ENCODE results near the gene TMEM109.

TMEM109 gene

GRCh38 chr11:60937144-60937527, 23.2 kb downstream of the TMEM109 start:
- H3K23ac ChIP-seq (ENCODE audit: low read length), result no peak overlapping the region
- no peak for DNase-seq
- peaks cover 2% of the 10 kb centered on the region for H3K79me1 ChIP-seq (ENCODE audit: low read length)
- no peak overlapping the region for H3K4me3 ChIP-seq (ENCODE audit: low read depth, low read length)
- peaks cover 42 to 47% of the 10 kb centered on the region in 2 experiments for H3K36me3 ChIP-seq (ENCODE audit: control insufficient read depth in 1 of 2, insufficient read depth in 2 of 2, low read length in 2 of 2)
- no peak overlapping the region for H2AFZ ChIP-seq (ENCODE audit: insufficient read depth, low read length, poor library complexity)
- no peak overlapping the region for H3K4me2 ChIP-seq (ENCODE audit: low read length)
- peaks cover 9 to 13% of the 10 kb centered on the region in 2 experiments for H3K4me1 ChIP-seq (ENCODE audit: control insufficient read depth in 1 of 2, insufficient read depth in 2 of 2, low read length in 2 of 2)
- H2BK5ac ChIP-seq (ENCODE audit: low read depth, low read length, poor library complexity), result no peak overlapping the region
- H3K18ac ChIP-seq (ENCODE audit: low read length), result no peak overlapping the region
- no peak overlapping the region for H3K27ac ChIP-seq (ENCODE audit: low read depth, low read length)
- no peak overlapping the region for H3K4ac ChIP-seq (ENCODE audit: low read depth, low read length)
- H3K9me3 ChIP-seq (ENCODE audit: insufficient read depth, low read depth, low read length), result no peaks in the 10 kb centered on the region
- no peaks in the 10 kb centered on the region for H3K79me2 ChIP-seq (ENCODE audit: control insufficient read depth, insufficient read depth, low read length, poor library complexity)
- H2BK12ac ChIP-seq (ENCODE audit: low read length), result no peak overlapping the region
- H3K9ac ChIP-seq (ENCODE audit: low read length), result no peak overlapping the region
- H3K27me3 ChIP-seq (ENCODE audit: insufficient read depth, low read length), result no peaks in the 10 kb centered on the region
- WGBS (ENCODE audit: extremely low coverage, insufficient coverage, insufficient read length), result no CpG with 5 or more reads among the region's 12 CpGs
- H3K14ac ChIP-seq (ENCODE audit: low read length), result no peak overlapping the region
- H2AK5ac ChIP-seq (ENCODE audit: low read length), result no peak overlapping the region
- H4K8ac ChIP-seq (ENCODE audit: low read depth, low read length), result no peak overlapping the region
- H4K12ac ChIP-seq (ENCODE audit: low read depth, low read length), result no peak overlapping the region
- H2BK120ac ChIP-seq (ENCODE audit: insufficient read depth, low read length, poor library complexity), result no peak overlapping the region
- no peak overlapping the region for H4K91ac ChIP-seq (ENCODE audit: low read depth, low read length)

DNA sequence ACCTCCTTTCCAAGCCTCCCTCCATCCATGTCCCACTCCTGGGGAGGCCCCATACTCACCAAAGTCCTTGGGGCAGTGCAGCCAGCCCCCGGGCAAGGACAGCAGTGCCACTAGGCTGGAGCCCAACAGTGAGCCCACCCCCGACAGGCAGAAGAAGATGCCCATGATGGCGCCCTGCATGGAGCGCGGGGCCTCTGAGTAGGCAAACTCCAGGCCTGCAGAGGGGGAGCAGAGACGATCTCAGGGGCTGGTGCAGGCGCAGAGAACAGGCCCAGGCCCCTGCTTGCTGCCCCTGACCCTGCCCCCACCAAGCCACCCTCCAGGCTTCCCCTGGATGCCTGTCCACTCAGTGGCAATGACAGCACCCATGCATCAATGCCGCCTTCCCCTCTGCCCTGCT, 23.9 kb downstream of the TMEM109 start:
- Histone ChIP-seq H3K27me3 (ENCODE audit: insufficient read depth, low read length) (no peaks in the 10 kb centered on the region), H3K27ac (ENCODE audit: low read depth, low read length) (no peak overlapping the region)
- WGBS (ENCODE audit: extremely low coverage, insufficient coverage, insufficient read length), result no CpG with 5 or more reads among the region's 8 CpGs

GRCh38 chr11:60938500-60938899, 24.5 kb downstream of the TMEM109 start:
- H2BK120ac ChIP-seq (ENCODE audit: insufficient read depth, low read length, poor library complexity), result no peak overlapping the region
- no peaks in the 10 kb centered on the region for H3K79me2 ChIP-seq (ENCODE audit: control insufficient read depth, insufficient read depth, low read length, poor library complexity)
- H4K91ac ChIP-seq (ENCODE audit: low read depth, low read length), result no peak overlapping the region
- no peak overlapping the region for H3K4ac ChIP-seq (ENCODE audit: low read depth, low read length)
- WGBS (ENCODE audit: extremely low coverage, insufficient coverage, insufficient read length), result no CpG with 5 or more reads among the region's 9 CpGs
- H3K27ac ChIP-seq (ENCODE audit: low read depth, low read length), result no peak overlapping the region
- H3K23ac ChIP-seq (ENCODE audit: low read length), result no peak overlapping the region
- H2BK5ac ChIP-seq (ENCODE audit: low read depth, low read length, poor library complexity), result no peak overlapping the region
- no peaks in the 10 kb centered on the region for H3K27me3 ChIP-seq (ENCODE audit: insufficient read depth, low read length)
- H3K79me1 ChIP-seq (ENCODE audit: low read length), result peaks cover 9% of the 10 kb centered on the region
- H3K9ac ChIP-seq (ENCODE audit: low read length), result no peak overlapping the region
- no peak overlapping the region for H2BK12ac ChIP-seq (ENCODE audit: low read length)
- H3K14ac ChIP-seq (ENCODE audit: low read length), result no peak overlapping the region
- no peak overlapping the region for H2AK5ac ChIP-seq (ENCODE audit: low read length)
- H4K8ac ChIP-seq (ENCODE audit: low read depth, low read length), result no peak overlapping the region
- H3K4me2 ChIP-seq (ENCODE audit: low read length), result no peak overlapping the region
- peaks cover 19 to 21% of the 10 kb centered on the region in 2 experiments for H3K4me1 ChIP-seq (ENCODE audit: control insufficient read depth in 1 of 2, insufficient read depth in 2 of 2, low read length in 2 of 2)
- no peak overlapping the region for H2AFZ ChIP-seq (ENCODE audit: insufficient read depth, low read length, poor library complexity)
- H3K36me3 ChIP-seq (ENCODE audit: control insufficient read depth in 1 of 2, insufficient read depth in 2 of 2, low read length in 2 of 2), result peaks cover 34 to 38% of the 10 kb centered on the region in 2 experiments
- DNase-seq, result no peak
- H3K4me3 ChIP-seq (ENCODE audit: low read depth, low read length), result no peak overlapping the region
- no peak overlapping the region for H3K18ac ChIP-seq (ENCODE audit: low read length)
- H3K9me3 ChIP-seq (ENCODE audit: insufficient read depth, low read depth, low read length), result no peaks in the 10 kb centered on the region
- no peak overlapping the region for H4K12ac ChIP-seq (ENCODE audit: low read depth, low read length)

More for the DNA sequence above, 23.9 kb downstream of the TMEM109 start:
- Histone ChIP-seq H3K14ac (ENCODE audit: low read length) (no peak overlapping the region), H3K36me3 (ENCODE audit: control insufficient read depth in 1 of 2, insufficient read depth in 2 of 2, low read length in 2 of 2) (peaks cover 39 to 42% of the 10 kb centered on the region in 2 experiments), H3K79me2 (ENCODE audit: control insufficient read depth, insufficient read depth, low read length, poor library complexity) (no peaks in the 10 kb centered on the region), H3K4me3 (ENCODE audit: low read depth, low read length) (no peak overlapping the region), H2BK120ac (ENCODE audit: insufficient read depth, low read length, poor library complexity) (no peak overlapping the region), H3K4me1 (ENCODE audit: control insufficient read depth in 1 of 2, insufficient read depth in 2 of 2, low read length in 2 of 2) (peaks cover 14 to 17% of the 10 kb centered on the region in 2 experiments), H3K79me1 (ENCODE audit: low read length) (peaks cover 6% of the 10 kb centered on the region), H2BK5ac (ENCODE audit: low read depth, low read length, poor library complexity) (no peak overlapping the region), H4K91ac (ENCODE audit: low read depth, low read length) (no peak overlapping the region), H3K9me3 (ENCODE audit: insufficient read depth, low read depth, low read length) (no peaks in the 10 kb centered on the region), H4K8ac (ENCODE audit: low read depth, low read length) (no peak overlapping the region), H3K9ac (ENCODE audit: low read length) (no peak overlapping the region), H4K12ac (ENCODE audit: low read depth, low read length) (no peak overlapping the region), H3K18ac (ENCODE audit: low read length) (no peak overlapping the region), H3K23ac (ENCODE audit: low read length) (no peak overlapping the region), H2BK12ac (ENCODE audit: low read length) (no peak overlapping the region), H3K4ac (ENCODE audit: low read depth, low read length) (no peak overlapping the region), H2AK5ac (ENCODE audit: low read length) (no peak overlapping the region), H2AFZ (ENCODE audit: insufficient read depth, low read length, poor library complexity) (peak overlapping the region; percentile 3), H3K4me2 (ENCODE audit: low read length) (no peak overlapping the region)
- DNase-seq, result no peak

- Histone ChIP-seq H3K18ac (ENCODE audit: low read length) (no peak overlapping the region), H4K12ac (ENCODE audit: low read depth, low read length) (no peak overlapping the region), H4K91ac (ENCODE audit: low read depth, low read length) (no peak overlapping the region), H3K4me1 (ENCODE audit: control insufficient read depth in 1 of 2, insufficient read depth in 2 of 2, low read length in 2 of 2) (peaks cover 21 to 22% of the 10 kb centered on the region in 2 experiments), H4K8ac (ENCODE audit: low read depth, low read length) (no peak overlapping the region), H3K27ac (ENCODE audit: low read depth, low read length) (no peak overlapping the region), H3K23ac (ENCODE audit: low read length) (no peak overlapping the region), H3K79me1 (ENCODE audit: low read length) (peaks cover 11% of the 10 kb centered on the region), H2BK12ac (ENCODE audit: low read length) (no peak overlapping the region), H3K79me2 (ENCODE audit: control insufficient read depth, insufficient read depth, low read length, poor library complexity) (no peaks in the 10 kb centered on the region), H2AK5ac (ENCODE audit: low read length) (no peak overlapping the region), H3K27me3 (ENCODE audit: insufficient read depth, low read length) (no peaks in the 10 kb centered on the region), H3K14ac (ENCODE audit: low read length) (no peak overlapping the region), H3K4me3 (ENCODE audit: low read depth, low read length) (no peak overlapping the region), H2BK5ac (ENCODE audit: low read depth, low read length, poor library complexity) (no peak overlapping the region), H2AFZ (ENCODE audit: insufficient read depth, low read length, poor library complexity) (no peak overlapping the region), H3K9me3 (ENCODE audit: insufficient read depth, low read depth, low read length) (no peaks in the 10 kb centered on the region), H3K9ac (ENCODE audit: low read length) (no peak overlapping the region), H3K4ac (ENCODE audit: low read depth, low read length) (no peak overlapping the region), H2BK120ac (ENCODE audit: insufficient read depth, low read length, poor library complexity) (no peak overlapping the region), H3K36me3 (ENCODE audit: control insufficient read depth in 1 of 2, insufficient read depth in 2 of 2, low read length in 2 of 2) (peaks cover 26 to 30% of the 10 kb centered on the region in 2 experiments), H3K4me2 (ENCODE audit: low read length) (no peak overlapping the region)
- no peak for DNase-seq
- no CpG with 5 or more reads among the region's 7 CpGs for WGBS (ENCODE audit: extremely low coverage, insufficient coverage, insufficient read length)
Observed at GRCh38 chr11:60939301-60939700, 25.3 kb downstream of the TMEM109 start.

Data from trophoblast cell (in vitro differentiated cells and primary cell).